ENCODE data around the gene FNBP1L.

FNBP1L gene

GRCh38 chr1:93440272-93440671, 7.6 kb upstream of the FNBP1L start:
- H3K36me3 ChIP-seq = no peaks in the 10 kb centered on the region
- no peak for DNase-seq
- H3K9me3 ChIP-seq (ENCODE audit: severe bottlenecking) = no peaks in the 10 kb centered on the region
- H3K4me3 ChIP-seq (ENCODE audit: low read depth, low read length) = no peak overlapping the region
- H3K27me3 ChIP-seq (ENCODE audit: insufficient read depth, low read depth, severe bottlenecking) = no peaks in the 10 kb centered on the region
- TF ChIP-seq CTCF (IDR thresholded peaks at IDR 0.05; ENCODE audit: low read depth, low read length) = no peak
- H3K27ac ChIP-seq = no peak overlapping the region

GRCh38 chr1:93440706-93441105, 7.2 kb upstream of the FNBP1L start:
- Histone ChIP-seq H3K36me3 (no peaks in the 10 kb centered on the region), H3K4me3 (ENCODE audit: low read depth, low read length) (no peak overlapping the region), H3K27ac (no peak overlapping the region), H3K9me3 (ENCODE audit: severe bottlenecking) (no peaks in the 10 kb centered on the region), H3K27me3 (ENCODE audit: insufficient read depth, low read depth, severe bottlenecking) (no peaks in the 10 kb centered on the region)
- no peak for TF ChIP-seq CTCF (IDR thresholded peaks at IDR 0.05; ENCODE audit: low read depth, low read length)
- DNase-seq = no peak

- no peak overlapping the region for H3K4me3 ChIP-seq (ENCODE audit: low read depth, low read length)
Observed at GRCh38 chr1:93441589-93441988, 6.3 kb upstream of the FNBP1L start.

GRCh38 chr1:93442008-93442666, 5.8 kb upstream of the FNBP1L start:
- no peak overlapping the region for H3K27ac ChIP-seq
- DNase-seq = no peak

More at GRCh38 chr1:93441589-93441988, 6.3 kb upstream of the FNBP1L start:
- TF ChIP-seq CTCF (IDR thresholded peaks at IDR 0.05; ENCODE audit: low read depth, low read length) = no peak
- H3K27me3 ChIP-seq (ENCODE audit: insufficient read depth, low read depth, severe bottlenecking) = no peaks in the 10 kb centered on the region
- H3K9me3 ChIP-seq (ENCODE audit: severe bottlenecking) = no peaks in the 10 kb centered on the region
- H3K27ac ChIP-seq = no peak overlapping the region
- no peak for DNase-seq
- no peaks in the 10 kb centered on the region for H3K36me3 ChIP-seq

GRCh38 chr1:93442741-93443140, 5.2 kb upstream of the FNBP1L start:
- DNase-seq = no peak
- no peak for TF ChIP-seq CTCF (IDR thresholded peaks at IDR 0.05; ENCODE audit: low read depth, low read length)
- no peaks in the 10 kb centered on the region for H3K9me3 ChIP-seq (ENCODE audit: severe bottlenecking)

More at GRCh38 chr1:93442008-93442666, 5.8 kb upstream of the FNBP1L start:
- Histone ChIP-seq H3K9me3 (ENCODE audit: severe bottlenecking) (no peaks in the 10 kb centered on the region), H3K36me3 (no peaks in the 10 kb centered on the region), H3K4me3 (ENCODE audit: low read depth, low read length) (no peak overlapping the region), H3K27me3 (ENCODE audit: insufficient read depth, low read depth, severe bottlenecking) (no peaks in the 10 kb centered on the region)
- TF ChIP-seq CTCF (IDR thresholded peaks at IDR 0.05; ENCODE audit: low read depth, low read length) = no peak

GRCh38 chr1:93443454-93443853, 4.5 kb upstream of the FNBP1L start:
- Histone ChIP-seq H3K27me3 (ENCODE audit: insufficient read depth, low read depth, severe bottlenecking) (no peaks in the 10 kb centered on the region), H3K4me3 (ENCODE audit: low read depth, low read length) (no peak overlapping the region), H3K9me3 (ENCODE audit: severe bottlenecking) (no peaks in the 10 kb centered on the region), H3K27ac (no peak overlapping the region), H3K36me3 (peaks cover 5% of the 10 kb centered on the region)
- no peak for TF ChIP-seq CTCF (IDR thresholded peaks at IDR 0.05; ENCODE audit: low read depth, low read length)
- no peak for DNase-seq

More at GRCh38 chr1:93442741-93443140, 5.2 kb upstream of the FNBP1L start:
- no peak overlapping the region for H3K27ac ChIP-seq
- no peak overlapping the region for H3K4me3 ChIP-seq (ENCODE audit: low read depth, low read length)
- no peaks in the 10 kb centered on the region for H3K27me3 ChIP-seq (ENCODE audit: insufficient read depth, low read depth, severe bottlenecking)
- H3K36me3 ChIP-seq = no peaks in the 10 kb centered on the region
